HuH-7 (cell line): Measurements from ENCODE around the gene TMEM139.
A peak's percentile ranks its signal among the peaks of the same experiment; 100 is the strongest.
"Not testable (repeated sequence)": the region's sequence is repeated elsewhere in the genome, so short reads cannot be mapped to it uniquely, and the experiment has no call there.

Source experiments
- DNase-seq: peaks from one replicate; pipeline ENCODE4 v3.0.0; 2011; ENCODE audit warnings: low spot score

The TMEM139 gene

DNA sequence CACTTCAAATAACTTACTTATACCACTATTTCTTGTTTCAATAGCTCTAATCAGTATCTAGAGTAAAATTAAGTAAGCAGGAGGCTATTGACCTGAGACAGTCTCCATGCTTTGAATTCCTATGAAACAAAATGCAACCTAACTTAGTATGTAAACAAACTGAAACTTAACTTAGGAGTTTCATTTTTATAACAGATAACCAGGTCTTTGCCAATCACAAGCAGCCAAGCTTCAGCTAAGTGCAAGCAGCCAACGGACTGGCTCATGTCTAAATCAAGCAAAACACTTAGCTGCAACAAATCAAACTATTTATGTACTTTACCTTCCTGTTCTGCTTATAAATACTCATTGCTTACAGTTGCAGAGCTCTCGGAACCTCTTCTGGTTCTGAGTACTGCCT lies 25.9 kb upstream of the TMEM139 start:
- no peak for DNase-seq

GRCh38 chr7:143259765-143260164 lies 25.0 kb upstream of the TMEM139 start:
- no peak for DNase-seq

- DNase-seq, result no peak
Observed at GRCh38 chr7:143261901-143262300, 22.9 kb upstream of the TMEM139 start.

GRCh38 chr7:143263266-143264195 lies 21.2 kb upstream of the TMEM139 start, which contains the start of gene GSTK1:
TSS of gene GSTK1 (plus strand) at chr7:143263441. CDS start at chr7:143263514, 73 bp downstream.
- peak; percentile 83 for DNase-seq

GRCh38 chr7:143264196-143264568 lies 20.6 kb upstream of the TMEM139 start:
- DNase-seq, result not testable (repeated sequence)

DNA sequence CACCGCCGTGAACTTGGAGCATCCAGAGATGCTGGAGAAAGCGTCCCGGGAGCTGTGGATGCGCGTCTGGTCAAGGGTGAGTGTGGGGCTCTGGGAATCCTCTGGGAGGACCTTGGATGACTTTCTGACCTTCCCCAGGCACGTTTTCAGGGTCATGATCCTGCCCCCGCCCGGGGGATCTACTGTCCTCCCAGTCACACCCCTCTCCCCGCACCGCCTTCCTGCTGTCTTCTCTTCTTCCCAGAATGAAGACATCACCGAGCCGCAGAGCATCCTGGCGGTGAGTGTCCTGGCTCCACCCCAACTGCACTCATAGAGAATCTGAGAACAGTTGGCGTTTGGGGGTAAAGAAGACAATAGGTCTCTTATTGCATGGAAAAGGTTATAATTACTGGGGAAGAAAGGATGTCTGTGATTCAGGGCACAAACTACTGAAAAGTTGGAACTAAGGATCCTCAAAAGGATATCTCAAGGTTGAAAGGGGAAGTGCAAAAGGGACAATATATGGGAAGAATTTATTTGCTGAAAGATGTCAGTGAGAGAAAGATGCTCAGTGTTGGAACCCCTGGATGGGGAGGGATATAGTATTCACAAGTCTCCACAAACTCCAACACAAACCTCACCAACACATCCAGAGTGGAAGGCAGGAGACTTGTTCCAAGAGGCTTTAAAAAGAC lies 19.6 kb upstream of the TMEM139 start:
- DNase-seq, result no peak

DNA sequence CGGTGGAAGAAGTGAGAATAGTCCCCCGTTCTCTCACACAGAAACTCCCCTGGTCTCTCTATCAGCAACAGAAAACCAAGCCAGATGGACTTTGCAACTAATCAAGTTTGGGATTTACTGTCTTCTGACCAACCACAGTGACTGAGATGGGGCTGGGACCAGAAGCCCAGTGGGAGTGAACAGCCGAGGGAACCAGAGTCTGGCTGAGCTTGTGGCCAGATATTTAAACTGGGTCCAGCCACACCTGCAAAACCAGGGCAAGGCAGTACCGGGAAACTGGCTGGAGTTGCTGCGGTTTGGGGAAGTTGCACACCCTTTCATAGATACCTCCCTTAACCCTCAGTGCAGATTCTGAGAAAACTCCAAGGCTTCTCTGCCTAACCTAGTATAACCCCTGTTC lies 15.5 kb upstream of the TMEM139 start:
- no peak for DNase-seq

DNA sequence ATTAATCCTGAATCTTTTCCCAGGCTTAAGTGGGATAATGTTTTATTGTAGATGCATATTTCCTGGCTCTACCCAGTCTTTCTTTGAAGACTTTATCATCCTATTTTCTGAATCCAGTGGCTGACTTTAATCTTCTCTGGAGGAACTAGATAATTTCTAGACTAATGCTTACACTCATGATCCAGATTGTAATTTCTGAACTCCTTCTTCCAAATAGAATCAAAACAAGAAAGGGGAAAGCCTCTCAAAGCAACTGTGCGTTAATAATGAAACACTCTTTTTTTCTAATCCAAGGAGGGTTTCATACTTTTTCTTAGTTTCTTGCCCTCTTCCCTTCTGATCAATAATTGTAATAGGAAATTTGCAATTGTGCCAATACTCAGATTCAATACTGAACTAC lies 13.5 kb upstream of the TMEM139 start:
- no peak for DNase-seq

DNA sequence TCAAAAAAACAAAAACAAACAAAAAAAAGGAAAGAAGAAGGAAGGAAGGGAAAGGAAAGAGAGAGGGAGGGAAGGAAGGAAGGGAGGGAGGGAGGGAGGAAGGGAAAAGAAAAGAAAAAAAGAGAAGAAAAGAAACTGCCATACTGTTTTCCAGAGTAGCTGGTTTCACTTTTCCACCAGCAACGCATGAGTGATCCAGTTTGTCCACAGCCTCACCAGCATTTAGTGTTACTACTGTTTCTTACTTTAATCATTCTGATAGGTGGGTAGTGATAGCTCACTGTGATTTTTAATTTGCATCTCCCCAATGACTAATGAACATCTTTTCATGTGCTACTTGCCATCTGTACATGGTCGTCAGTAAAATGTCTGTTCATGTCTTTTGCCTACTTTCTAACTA lies 11.9 kb upstream of the TMEM139 start:
- no peak for DNase-seq

DNA sequence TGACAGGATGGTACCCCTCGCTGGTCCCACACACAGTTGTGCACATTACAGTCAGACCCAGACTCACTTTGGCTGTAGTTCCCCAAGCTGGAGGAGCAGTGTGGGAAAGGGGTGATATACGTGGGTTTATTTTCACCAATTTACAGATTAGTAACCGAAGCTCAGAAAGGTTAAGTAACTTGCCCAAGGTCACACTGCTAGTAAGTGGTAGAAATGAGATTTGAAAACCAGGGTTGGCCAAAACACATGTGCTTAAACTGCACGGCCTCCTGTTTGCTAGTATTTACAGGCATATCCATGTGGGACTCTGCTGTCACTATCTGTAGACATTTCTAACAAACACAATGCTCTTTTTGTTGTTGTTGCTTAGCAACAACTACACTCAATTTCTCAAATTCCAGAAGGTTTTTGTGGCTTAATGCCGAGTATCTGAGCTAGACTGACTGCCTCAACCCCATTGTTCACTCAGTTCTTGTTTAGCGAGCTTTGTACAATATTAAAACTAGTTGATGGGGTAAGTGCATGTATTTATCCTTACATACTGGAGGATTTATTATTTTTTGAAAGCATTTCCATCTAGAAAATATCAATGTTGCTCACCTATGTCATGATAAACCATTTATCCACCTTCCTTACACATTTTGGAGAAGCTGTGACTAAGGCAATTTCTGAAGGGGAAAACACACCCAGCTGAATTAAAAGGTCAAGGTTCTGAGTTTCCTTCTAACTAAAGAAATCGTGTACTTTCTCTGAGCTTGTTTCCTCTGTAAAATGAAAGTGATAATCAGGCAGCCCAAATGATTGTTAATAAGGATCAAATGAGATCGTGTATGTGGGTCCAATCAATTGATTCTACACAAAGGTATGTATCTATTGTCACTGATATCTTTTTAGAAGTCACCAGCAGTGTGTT lies 5.3 kb upstream of the TMEM139 start:
- DNase-seq, result no peak

GRCh38 chr7:143280160-143280559 lies 4.6 kb upstream of the TMEM139 start:
- DNase-seq, result no peak

DNA sequence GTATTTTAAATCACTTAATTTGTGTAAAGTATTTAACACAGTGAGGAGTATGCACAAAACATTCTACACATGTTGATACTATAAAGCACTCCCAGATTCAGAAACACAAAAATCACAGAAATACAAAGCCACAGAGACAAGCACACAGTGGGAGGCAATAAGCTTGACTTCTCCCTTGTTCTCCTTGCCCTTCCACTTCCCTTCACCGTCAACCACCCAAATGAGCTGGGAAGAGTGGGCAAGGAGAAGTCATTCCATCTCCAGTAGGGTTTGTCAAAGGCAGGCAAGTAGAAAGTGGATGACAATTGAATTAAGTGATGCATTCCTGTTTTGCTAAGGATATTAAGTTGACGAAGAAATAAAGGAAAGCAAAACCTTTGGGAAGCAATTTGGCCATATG lies 4.2 kb upstream of the TMEM139 start:
- no peak for DNase-seq

DNA sequence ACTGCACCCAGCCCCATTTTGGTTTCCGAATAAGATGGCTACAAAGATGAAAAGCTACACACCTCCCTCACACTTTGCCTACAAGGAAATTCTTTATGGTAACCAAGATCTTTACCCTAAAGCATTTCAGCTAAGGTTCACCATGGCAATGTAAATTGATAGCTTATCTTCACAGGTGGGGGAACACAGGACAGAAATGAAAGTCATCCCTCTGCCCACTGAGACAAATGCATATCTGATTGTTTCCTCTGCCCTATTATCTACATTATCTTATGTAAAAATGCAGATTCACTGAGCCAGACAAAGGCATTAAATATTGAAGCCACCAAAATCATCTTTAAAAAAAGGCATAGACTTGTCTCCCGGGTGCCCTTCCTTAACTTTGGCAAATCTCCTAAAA lies 3.2 kb upstream of the TMEM139 start:
- no peak for DNase-seq

- DNase-seq, result no peak
Observed at GRCh38 chr7:143282124-143282523, 2.6 kb upstream of the TMEM139 start.

DNA sequence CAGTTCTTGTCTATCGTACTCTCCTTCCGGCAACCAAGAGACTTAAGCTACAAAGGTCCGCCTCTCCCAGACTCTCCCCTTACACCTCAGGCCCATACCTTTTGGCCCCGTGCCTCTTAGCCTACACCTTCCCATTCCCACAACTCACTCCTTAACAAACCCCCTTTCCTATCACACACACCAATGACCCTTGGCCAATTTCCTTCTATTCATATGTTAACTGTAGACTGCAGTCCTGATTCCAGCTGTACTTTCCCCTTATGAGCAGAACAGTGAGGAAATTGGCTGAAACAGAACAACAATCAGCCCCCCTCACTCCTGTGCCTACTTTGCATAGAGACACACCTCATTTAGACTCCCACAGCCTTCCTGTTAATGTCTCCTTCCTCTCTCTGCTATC lies 1.4 kb upstream of the TMEM139 start:
- no peak for DNase-seq

- no peak for DNase-seq
Observed at GRCh38 chr7:143285470-143285778, 666 bp downstream of the TMEM139 start.

DNA sequence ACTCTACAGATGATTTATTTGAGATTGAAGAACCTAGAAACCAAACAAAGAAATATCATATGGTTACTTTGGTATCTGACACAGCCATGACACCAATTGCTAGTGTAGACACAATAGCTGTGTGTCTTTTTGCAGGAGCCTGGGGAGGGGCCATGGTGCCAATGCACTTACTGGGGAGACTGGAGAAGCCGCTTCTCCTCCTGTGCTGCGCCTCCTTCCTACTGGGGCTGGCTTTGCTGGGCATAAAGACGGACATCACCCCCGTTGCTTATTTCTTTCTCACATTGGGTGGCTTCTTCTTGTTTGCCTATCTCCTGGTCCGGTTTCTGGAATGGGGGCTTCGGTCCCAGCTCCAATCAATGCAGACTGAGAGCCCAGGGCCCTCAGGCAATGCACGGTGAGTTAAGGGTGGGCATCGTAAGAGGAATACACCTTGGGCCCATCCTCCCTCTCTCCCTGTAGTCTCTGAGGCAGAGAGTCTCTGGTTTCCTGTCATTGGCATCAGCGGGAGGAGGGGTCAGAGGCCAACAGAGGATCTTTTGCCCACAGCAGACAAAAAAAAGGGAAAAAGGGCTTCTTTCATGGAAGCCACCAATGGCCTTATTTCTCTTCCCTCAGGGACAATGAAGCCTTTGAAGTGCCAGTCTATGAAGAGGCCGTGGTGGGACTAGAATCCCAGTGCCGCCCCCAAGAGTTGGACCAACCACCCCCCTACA lies 1.2 kb downstream of the TMEM139 start:
- DNase-seq, result no peak

GRCh38 chr7:143286522-143286890 lies 1.7 kb downstream of the TMEM139 start:
- DNase-seq, result no peak

DNA sequence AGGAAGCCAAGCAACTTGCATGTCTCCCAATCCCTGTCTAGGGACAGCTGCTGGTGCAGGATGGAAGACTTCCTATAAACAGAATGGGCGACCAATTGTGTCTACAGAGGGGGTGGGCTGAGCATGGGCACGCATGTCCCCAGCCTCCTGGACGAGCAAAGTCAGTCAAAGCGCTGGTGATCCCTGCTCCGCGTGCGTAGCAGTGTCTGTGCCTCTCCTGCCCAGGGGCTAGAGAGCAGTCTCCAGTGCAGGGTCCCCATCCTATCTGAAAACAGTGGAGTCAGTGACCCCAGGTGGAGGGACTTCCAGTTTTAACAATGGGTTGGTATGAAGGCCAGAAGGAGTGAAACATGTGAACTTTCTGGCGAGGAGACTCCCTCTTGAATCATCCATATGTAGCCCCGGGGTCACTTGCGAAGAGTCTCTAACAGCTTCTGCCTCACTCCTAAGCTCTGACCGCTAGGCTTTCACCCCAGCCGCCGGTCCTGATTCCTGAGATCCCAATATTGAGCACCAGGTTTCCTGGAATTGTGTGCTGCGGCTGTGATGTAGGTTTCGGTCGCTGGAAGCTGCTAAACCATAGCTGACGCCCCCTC lies 2.7 kb downstream of the TMEM139 start:
- no peak for DNase-seq

- DNase-seq, result peak; percentile 99
Observed at GRCh38 chr7:143287935-143288826, 3.4 kb downstream of the TMEM139 start, which contains the start of gene CASP2. TSS of gene CASP2 (plus strand) at chr7:143288351. CDS start at chr7:143288456, 105 bp downstream.
